Measurements from ENCODE around the gene FANK1.
"Not testable (repeated sequence)": the region's sequence is repeated elsewhere in the genome, so short reads cannot be mapped to it uniquely, and the experiment has no call there.

Gene FANK1

GRCh38 chr10:125889441-125889840 lies 6.9 kb upstream of the FANK1 start:
- DNase-seq (ENCODE audit: low read depth in 1 of 2, low spot score in 1 of 2): not testable (repeated sequence)

- DNase-seq (ENCODE audit: low read depth in 1 of 2, low spot score in 1 of 2): not testable (repeated sequence)
Measured at GRCh38 chr10:125892402-125892801, 4.0 kb upstream of the FANK1 start.

DNA sequence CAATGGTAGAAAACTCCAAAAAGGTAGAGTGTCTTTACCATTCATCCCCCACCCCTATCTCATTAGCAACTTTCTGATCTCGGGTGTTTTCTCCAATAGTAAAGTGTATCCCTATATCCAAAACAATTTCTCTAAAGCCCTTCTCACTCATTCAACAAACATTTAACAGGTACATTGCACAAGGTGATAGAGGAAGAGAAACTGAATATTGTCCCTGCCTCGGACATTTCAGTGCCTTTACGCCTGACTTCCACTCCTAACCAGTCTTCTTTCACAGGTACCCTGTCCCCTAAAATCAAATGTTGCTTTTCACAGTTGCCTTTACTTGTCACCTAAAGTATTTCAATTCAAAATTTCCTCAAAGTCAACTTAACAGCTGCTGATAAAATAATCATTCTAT lies 2.2 kb upstream of the FANK1 start:
- not testable (repeated sequence) for DNase-seq (ENCODE audit: low read depth in 1 of 2, low spot score in 1 of 2)

GRCh38 chr10:125895130-125896087 lies 955 bp upstream of the FANK1 start:
- DNase-seq (ENCODE audit: low read depth in 1 of 2, low spot score in 1 of 2): peak; percentile 28 to 46

- not testable (repeated sequence) for DNase-seq (ENCODE audit: low read depth in 1 of 2, low spot score in 1 of 2)
Measured at GRCh38 chr10:125897317-125897716, 953 bp downstream of the FANK1 start.

DNA sequence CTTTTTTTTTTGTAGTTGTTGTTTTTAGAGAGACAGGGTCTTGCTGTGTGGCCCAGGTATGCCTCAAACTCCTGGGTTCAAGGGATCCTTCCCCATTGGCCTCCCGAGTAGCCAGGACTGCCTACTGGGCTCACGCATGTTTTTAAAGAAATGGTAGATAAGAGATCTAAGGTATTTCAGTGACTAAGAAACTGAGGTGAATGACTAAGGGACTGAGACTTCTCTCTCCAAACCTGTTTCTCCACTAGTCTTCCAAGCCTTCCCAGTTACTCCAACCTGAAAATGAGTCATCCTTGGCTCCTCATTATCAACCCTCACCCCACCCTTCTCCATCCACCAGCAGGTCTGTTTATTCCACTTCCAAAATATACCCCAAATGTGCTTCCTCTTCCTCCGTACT lies 4.6 kb downstream of the FANK1 start:
- DNase-seq (ENCODE audit: low read depth in 1 of 2, low spot score in 1 of 2): not testable (repeated sequence)

GRCh38 chr10:125903135-125903640 lies 6.8 kb downstream of the FANK1 start:
- DNase-seq (ENCODE audit: low read depth in 1 of 2, low spot score in 1 of 2): not testable (repeated sequence)

- DNase-seq (ENCODE audit: low read depth in 1 of 2, low spot score in 1 of 2): not testable (repeated sequence)
Measured at GRCh38 chr10:125905069-125905994, 9.0 kb downstream of the FANK1 start.

GRCh38 chr10:125907598-125907997 lies 11.2 kb downstream of the FANK1 start:
- DNase-seq (ENCODE audit: low read depth in 1 of 2, low spot score in 1 of 2): not testable (repeated sequence)

DNA sequence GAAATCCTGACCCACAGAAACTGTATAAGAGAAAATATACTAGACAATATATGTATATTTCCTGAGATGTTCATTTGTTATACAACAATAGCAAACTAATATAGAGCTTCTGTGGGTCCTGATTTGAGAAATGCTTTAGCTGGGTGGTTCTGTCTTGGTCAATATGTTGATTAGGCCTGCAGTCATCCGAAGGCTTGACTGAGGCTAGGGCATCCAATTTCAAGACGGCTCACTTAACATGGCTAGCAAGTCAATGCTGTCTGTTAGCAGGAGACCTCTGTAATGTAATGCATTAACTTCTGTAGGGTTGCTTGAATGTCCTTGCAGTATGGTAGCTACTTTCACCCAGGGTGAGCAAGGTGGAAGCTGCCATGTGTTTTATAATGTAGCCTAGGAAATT lies 12.4 kb downstream of the FANK1 start:
- not testable (repeated sequence) for DNase-seq (ENCODE audit: low read depth in 1 of 2, low spot score in 1 of 2)

GRCh38 chr10:125909491-125909890 lies 13.1 kb downstream of the FANK1 start:
- DNase-seq (ENCODE audit: low read depth in 1 of 2, low spot score in 1 of 2): not testable (repeated sequence)

DNA sequence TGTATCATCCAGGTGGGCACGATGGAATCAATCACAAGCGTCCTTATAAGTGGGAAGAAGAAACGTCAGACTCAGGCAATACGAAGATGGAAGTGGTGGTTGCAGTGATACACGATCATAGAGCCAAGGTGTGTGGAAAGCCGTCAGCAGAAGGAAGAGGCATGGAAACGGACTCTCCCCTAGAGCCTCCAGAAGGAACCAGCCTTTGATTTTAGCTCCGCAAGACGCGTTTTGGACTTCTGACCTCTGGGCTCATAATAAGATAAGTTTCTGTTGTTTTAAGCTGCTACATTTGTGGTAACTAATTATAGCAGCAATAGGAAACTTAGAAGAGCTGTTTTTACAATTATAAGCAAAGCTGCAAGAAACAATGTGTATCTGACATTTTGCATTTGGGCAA lies 14.8 kb downstream of the FANK1 start:
- DNase-seq (ENCODE audit: low read depth in 1 of 2, low spot score in 1 of 2): no peak

GRCh38 chr10:125911990-125912389 lies 15.6 kb downstream of the FANK1 start:
- no peak for DNase-seq (ENCODE audit: low read depth in 1 of 2, low spot score in 1 of 2)

DNA sequence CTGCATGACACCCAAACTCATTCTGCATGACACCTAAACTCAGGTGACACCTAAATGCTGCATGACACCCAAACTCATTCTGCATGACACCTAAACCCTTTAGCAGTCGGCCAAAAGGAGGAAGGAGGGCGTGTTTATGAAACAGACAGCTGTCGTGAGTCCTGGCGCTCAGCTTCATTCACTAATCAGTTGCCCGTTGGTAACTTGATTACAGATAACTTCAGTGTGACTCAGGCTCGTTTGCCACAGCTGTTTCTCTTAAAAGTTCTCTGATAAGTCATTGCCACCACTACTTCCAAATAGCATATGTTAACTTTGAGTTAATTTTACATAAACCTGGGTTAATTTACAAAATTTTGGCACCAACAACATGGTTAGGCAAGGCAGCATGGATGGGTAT lies 16.9 kb downstream of the FANK1 start:
- not testable (repeated sequence) for DNase-seq (ENCODE audit: low read depth in 1 of 2, low spot score in 1 of 2)

- DNase-seq (ENCODE audit: low read depth in 1 of 2, low spot score in 1 of 2): no peak
Measured at GRCh38 chr10:125916977-125917376, 20.6 kb downstream of the FANK1 start.

GRCh38 chr10:125917704-125918361 lies 21.5 kb downstream of the FANK1 start:
- DNase-seq (ENCODE audit: low read depth in 1 of 2, low spot score in 1 of 2): not testable (repeated sequence)

GRCh38 chr10:125921643-125922306 lies 25.4 kb downstream of the FANK1 start:
- not testable (repeated sequence) for DNase-seq (ENCODE audit: low read depth in 1 of 2, low spot score in 1 of 2)

- no peak for DNase-seq (ENCODE audit: low read depth in 1 of 2, low spot score in 1 of 2)
Measured at GRCh38 chr10:125925262-125925834, 29.0 kb downstream of the FANK1 start.

GRCh38 chr10:125926247-125926646 lies 29.9 kb downstream of the FANK1 start:
- DNase-seq (ENCODE audit: low read depth in 1 of 2, low spot score in 1 of 2): no peak

DNA sequence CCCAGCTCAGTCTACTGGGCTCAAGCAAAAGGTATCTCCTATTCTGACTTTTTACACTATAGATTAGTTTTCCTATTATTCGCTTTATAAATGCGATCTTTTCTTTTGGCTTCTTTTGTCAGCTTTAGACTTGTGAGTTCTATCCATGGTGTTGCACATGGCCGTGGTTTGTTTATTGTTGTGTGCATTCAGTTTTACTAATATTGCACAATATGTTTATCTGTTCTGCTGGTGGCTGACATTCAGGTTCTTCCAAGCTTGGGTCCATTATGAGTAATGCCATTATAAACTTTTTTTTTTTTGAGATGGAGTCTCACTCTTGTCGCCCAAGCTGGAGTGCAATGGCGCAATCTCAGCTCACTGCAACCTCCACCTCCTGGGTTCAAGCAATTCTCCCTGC lies 30.9 kb downstream of the FANK1 start:
- DNase-seq (ENCODE audit: low read depth in 1 of 2, low spot score in 1 of 2): not testable (repeated sequence)

Data from activated CD4-positive, alpha-beta T cell treated with anti-CD3 and anti-CD28 coated beads, Interleukin-2, amount 50 U/mL, for 24 hours (primary cell).